Small intestine (tissue), 7 donors: ENCODE data around the gene ETV5. TPM values are rescaled to one million over a fixed set of nuclear protein-coding genes. Genes with fewer than 3 reads are reported as not detected.

ENCODE experiments used
- DNase-seq, 2 donors: peaks; one replicate each; pipeline versions ENCODE4 v3.0.0 to v3.0.0-alpha.2; 2013
- FAIRE-seq: peaks from 2 replicates; lab custom pipeline; 2012; peaks lifted over from hg19 to GRCh38; lab: Jason Lieb, UNC
- H3K27ac ChIP-seq, 3 donors: one replicate each; pipeline ENCODE4 v1.5.1; 2013; ENCODE audit warnings: low read length in 2 of 3, mild to moderate bottlenecking in 2 of 3, control low read depth in 1 of 3, inconsistent platforms in 1 of 3, low read depth in 1 of 3, moderate library complexity in 1 of 3
- H3K27me3 ChIP-seq, 3 donors: one replicate each; pipeline ENCODE4 v1.6.1; 2013; ENCODE audit warnings: low read length in 3 of 3, inconsistent platforms in 1 of 3; ENCODE audit not compliant: control insufficient read depth in 3 of 3, insufficient read depth in 3 of 3
- H3K36me3 ChIP-seq, 3 donors: one replicate each; pipeline ENCODE4 v1.6.1; 2013; ENCODE audit warnings: low read length in 3 of 3, inconsistent platforms in 1 of 3, low read depth in 1 of 3, mild to moderate bottlenecking in 1 of 3, moderate library complexity in 1 of 3; ENCODE audit not compliant: control insufficient read depth in 3 of 3, insufficient read depth in 2 of 3
- H3K4me1 ChIP-seq, 3 donors: one replicate each; pipeline ENCODE4 v1.6.1; 2013; ENCODE audit warnings: low read length in 2 of 3, inconsistent platforms in 1 of 3, low read depth in 1 of 3, mild to moderate bottlenecking in 1 of 3, moderate library complexity in 1 of 3; ENCODE audit not compliant: control insufficient read depth in 3 of 3, insufficient read depth in 2 of 3
- H3K4me3 ChIP-seq, 3 donors: one replicate each; pipeline ENCODE4 v1.5.1; 2013; ENCODE audit warnings: low read length in 3 of 3, control low read depth in 1 of 3, inconsistent platforms in 1 of 3, low read depth in 1 of 3, mild to moderate bottlenecking in 1 of 3, moderate library complexity in 1 of 3
- H3K9me3 ChIP-seq, 2 donors: one replicate each; pipeline ENCODE4 v1.6.1; 2013; ENCODE audit warnings: low read depth in 1 of 2, low read length in 1 of 2; ENCODE audit not compliant: control insufficient read depth in 2 of 2, insufficient read depth in 1 of 2
- WGBS, 3 donors: extraction: QIAGEN DNeasy Blood & Tissue Kit; methylation state at CpG; one replicate each; pipeline ENCODE4 v1.1.7; 2013; 5-methylcytosine and 5-hydroxymethylcytosine counted together
- polyA plus RNA-seq, 4 donors: library from polyadenylated mRNA; stranded (reverse) in 3 of 4; unstranded in 1 of 4; fragments of 200-250 nt in 3 of 4; fragments of 120-200 nt in 1 of 4; gene quantifications; one replicate each; pipeline versions ENCODE4 v1.2.1 to v1.2.3, GENCODE V29; 2013
- donor health status: healthy with polysubstance abuse.
- donor health status: control.
- donor health status: control.
- donor health status: Bipolar disorder and iron deficiency.
- donor health status: healthy.

Gene ETV5
- polyA plus RNA-seq, 4 donors: 0.45 to 4.4 (median 3.3) TPM

GRCh38 chr3:186129206-186129605 lies 20.3 kb upstream of the ETV5 start:
- no peaks in the 10 kb centered on the region for H3K9me3 ChIP-seq
- FAIRE-seq (no peak), DNase-seq (no peak)
- H3K27ac ChIP-seq: no peak overlapping the region
- H3K4me1 ChIP-seq: no peaks in the 10 kb centered on the region
- WGBS, 3 donors: 76 to 88% (median 80%) methylated on average over 4 of the region's 4 CpGs
- peaks cover 0 to 3% (median 0%) of the 10 kb centered on the region in 3 donors for H3K27me3 ChIP-seq
- no peak overlapping the region for H3K4me3 ChIP-seq
- no peaks in the 10 kb centered on the region for H3K36me3 ChIP-seq

GRCh38 chr3:186128158-186128557 lies 19.3 kb upstream of the ETV5 start:
- Histone ChIP-seq H3K9me3 (no peaks in the 10 kb centered on the region), H3K4me3 (no peak overlapping the region), H3K36me3 (no peaks in the 10 kb centered on the region), H3K4me1 (no peaks in the 10 kb centered on the region), H3K27ac (no peak overlapping the region), H3K27me3 (peaks cover 0 to 3% (median 0%) of the 10 kb centered on the region in 3 donors)
- DNase-seq (no peak), FAIRE-seq (no peak)
- 83 to 86% (median 85%) methylated on average over 8 of the region's 8 CpGs for WGBS, 3 donors

GRCh38 chr3:186127463-186127862 lies 18.6 kb upstream of the ETV5 start:
- Histone ChIP-seq H3K36me3 (no peaks in the 10 kb centered on the region), H3K9me3 (no peaks in the 10 kb centered on the region), H3K27me3 (peaks cover 0 to 3% (median 0%) of the 10 kb centered on the region in 3 donors), H3K4me1 (no peaks in the 10 kb centered on the region), H3K4me3 (no peak overlapping the region), H3K27ac (no peak overlapping the region)
- DNase-seq: no peak
- WGBS, 3 donors: 87 to 90% (median 88%) methylated on average over 7 of the region's 7 CpGs
- FAIRE-seq: no peak

- FAIRE-seq (no peak), DNase-seq (no peak)
- Histone ChIP-seq H3K4me1 (no peaks in the 10 kb centered on the region), H3K27me3 (no peaks in the 10 kb centered on the region), H3K36me3 (no peaks in the 10 kb centered on the region), H3K27ac (no peak overlapping the region), H3K9me3 (no peaks in the 10 kb centered on the region), H3K4me3 (no peak overlapping the region)
- whole genome bisulfite sequencing, 3 donors: 93 to 95% (median 94%) methylated on average over 2 of the region's 2 CpGs
Measured at GRCh38 chr3:186125118-186125517, 16.2 kb upstream of the ETV5 start.

GRCh38 chr3:186124592-186124991 lies 15.7 kb upstream of the ETV5 start:
- no peaks in the 10 kb centered on the region for H3K27me3 ChIP-seq
- FAIRE-seq (no peak), DNase-seq (no peak)
- H3K4me3 ChIP-seq: no peak overlapping the region
- H3K27ac ChIP-seq: no peak overlapping the region
- WGBS, 3 donors: 74 to 89% (median 80%) methylated on average over 5 of the region's 5 CpGs
- H3K9me3 ChIP-seq: no peaks in the 10 kb centered on the region
- H3K4me1 ChIP-seq: no peaks in the 10 kb centered on the region
- H3K36me3 ChIP-seq: no peaks in the 10 kb centered on the region

- 68 to 75% (median 74%) methylated on average over 5 of the region's 5 CpGs for WGBS, 3 donors
- H3K4me1 ChIP-seq: no peaks in the 10 kb centered on the region
- no peak overlapping the region for H3K4me3 ChIP-seq
- FAIRE-seq (no peak), DNase-seq (no peak)
- no peak overlapping the region for H3K27ac ChIP-seq
- no peaks in the 10 kb centered on the region for H3K36me3 ChIP-seq
- no peaks in the 10 kb centered on the region for H3K9me3 ChIP-seq
- no peaks in the 10 kb centered on the region for H3K27me3 ChIP-seq
Measured at GRCh38 chr3:186123012-186123411, 14.1 kb upstream of the ETV5 start.

GRCh38 chr3:186121968-186122367 lies 13.1 kb upstream of the ETV5 start:
- no peaks in the 10 kb centered on the region for H3K9me3 ChIP-seq
- no peak for DNase-seq
- no peaks in the 10 kb centered on the region for H3K36me3 ChIP-seq
- 27 to 40% (median 28%) methylated on average over 2 of the region's 2 CpGs for WGBS, 3 donors
- FAIRE-seq: no peak
- no peak overlapping the region for H3K4me3 ChIP-seq
- H3K4me1 ChIP-seq: no peaks in the 10 kb centered on the region
- no peak overlapping the region for H3K27ac ChIP-seq
- H3K27me3 ChIP-seq: no peaks in the 10 kb centered on the region

- DNase-seq: no peak
- no peaks in the 10 kb centered on the region for H3K4me1 ChIP-seq
- no peaks in the 10 kb centered on the region for H3K36me3 ChIP-seq
- 69 to 74% (median 74%) methylated on average over 6 of the region's 6 CpGs for WGBS, 3 donors
- no peaks in the 10 kb centered on the region for H3K9me3 ChIP-seq
- no peaks in the 10 kb centered on the region for H3K27me3 ChIP-seq
- FAIRE-seq: no peak
- H3K4me3 ChIP-seq: no peak overlapping the region
- no peak overlapping the region for H3K27ac ChIP-seq
Measured at GRCh38 chr3:186121278-186121677, 12.4 kb upstream of the ETV5 start.

- FAIRE-seq (no peak), DNase-seq (no peak)
- peaks cover 0 to 2% (median 0%) of the 10 kb centered on the region in 3 donors for H3K27me3 ChIP-seq
- no peak overlapping the region for H3K27ac ChIP-seq
- 76 to 82% (median 79%) methylated on average over 4 of the region's 4 CpGs for WGBS, 3 donors
- H3K9me3 ChIP-seq: no peaks in the 10 kb centered on the region
- H3K4me1 ChIP-seq: no peaks in the 10 kb centered on the region
- no peaks in the 10 kb centered on the region for H3K36me3 ChIP-seq
- H3K4me3 ChIP-seq: no peak overlapping the region
Measured at GRCh38 chr3:186119499-186119898, 10.6 kb upstream of the ETV5 start.
